Hepatocyte (in vitro differentiated cells): ENCODE measurements around the gene ELMO2.

Experiments used
- CTCF ChIP-seq: fragments of 200-600 bp; sonication (generic); IDR thresholded peaks from 2 replicates; pipeline ENCODE4 v1.5.1; 2016; ENCODE audit warnings: antibody characterized with exemption, mild to moderate bottlenecking; ENCODE audit not compliant: poor library complexity
- EZH2 ChIP-seq: fragments of 200-600 bp; sonication (generic); IDR thresholded peaks from 2 replicates; pipeline ENCODE4 v1.6.1; 2016; ENCODE audit warnings: antibody characterized with exemption, mild to moderate bottlenecking, borderline replicate concordance

GRCh38 chr20:46388937-46389336 lies 17.5 kb downstream of the ELMO2 start:
- TF ChIP-seq CTCF (no peak), EZH2 (no peak)
